Fibroblast of lung (primary cell): ENCODE results near the gene CPO.

Experiments
- CTCF ChIP-seq, 2 donors: IDR thresholded peaks in 1 of 2; conservative IDR thresholded peaks in 1 of 2; 1 replicate in 1 of 2; 2 replicates in 1 of 2; pipeline ENCODE4 v1.5.1; 2011 to 2012; ENCODE audit warnings: low read length in 2 of 2, control low read depth in 1 of 2, inconsistent platforms in 1 of 2, low read depth in 1 of 2, mild to moderate bottlenecking in 1 of 2
- EZH2 ChIP-seq: IDR thresholded peaks from 2 replicates; pipeline ENCODE4 v1.5.1; 2012; ENCODE audit warnings: low read length, control low read depth, mild to moderate bottlenecking; ENCODE audit errors: missing control alignments

- TF ChIP-seq EZH2 (no peak), CTCF (conservative IDR thresholded peaks at IDR 0.05 in 1 of 2, IDR thresholded peaks at IDR 0.05 in 1 of 2; ENCODE audit: low read depth in 1 of 2, low read length in 2 of 2) (no peak)
Measured at GRCh38 chr2:206890926-206891325, 48.4 kb upstream of the CPO start.
